Gastrocnemius medialis (tissue), 4 donors: Measurements from ENCODE around the gene PTGDR2. TPM values are rescaled to one million over a fixed set of nuclear protein-coding genes. Genes with fewer than 3 reads are reported as not detected.

ENCODE experiments used
- ATAC-seq, 2 donors: fragments of 150-250 bp; one replicate each; pipeline ENCODE4 v1.9.1; 2016
- DNase-seq, 2 donors: peaks; one replicate each; pipeline ENCODE4 v3.0.0-alpha.2; 2019
- H3K27ac ChIP-seq, 4 donors: fragments of 200-600 bp; sonication (generic); 1 replicate in 1 of 4; 2 replicates in 3 of 4; pipeline ENCODE4 v1.5.1; 2016 to 2018; ENCODE audit warnings: mild to moderate bottlenecking in 2 of 4, moderate library complexity in 1 of 4
- H3K27me3 ChIP-seq, 3 donors: fragments of 200-600 bp; sonication (generic) in 2 of 3; 1 replicate in 1 of 3; 2 replicates in 2 of 3; pipeline versions ENCODE4 v1.5.1 to v1.6.0; 2016 to 2019; ENCODE audit warnings: mild to moderate bottlenecking in 1 of 3, moderate library complexity in 1 of 3
- H3K36me3 ChIP-seq, 2 donors: fragments of 200-600 bp; sonication (generic) in 1 of 2; one replicate each; pipeline ENCODE4 v1.5.1; 2017 to 2018
- H3K4me1 ChIP-seq, 2 donors: fragments of 200-600 bp; sonication (generic) in 1 of 2; one replicate each; pipeline ENCODE4 v1.5.1; 2016 to 2017; ENCODE audit warnings: mild to moderate bottlenecking in 2 of 2
- H3K4me3 ChIP-seq, 4 donors: fragments of 200-600 bp; sonication (generic) in 3 of 4; 1 replicate in 1 of 4; 2 replicates in 3 of 4; pipeline ENCODE4 v1.5.1; 2016 to 2019; ENCODE audit warnings: mild to moderate bottlenecking in 2 of 4
- H3K9me3 ChIP-seq, 3 donors: fragments of 200-600 bp; sonication (generic) in 2 of 3; 1 replicate in 1 of 3; 2 replicates in 2 of 3; pipeline ENCODE4 v1.5.1; 2016 to 2019
- CTCF ChIP-seq, 5 experiments: fragments of 450-650 bp in 3 of 5; fragments of 200-600 bp in 2 of 5; sonication (generic) in 2 of 5; IDR thresholded peaks in 4 of 5; conservative IDR thresholded peaks in 1 of 5; 1 replicate in 4 of 5; 2 replicates in 1 of 5; pipeline ENCODE4 v1.5.1; 2016 to 2019; ENCODE audit warnings: antibody characterized with exemption in 5 of 5, mild to moderate bottlenecking in 3 of 5, moderate library complexity in 3 of 5
- POLR2A ChIP-seq, 2 donors: fragments of 450-650 bp; IDR thresholded peaks; one replicate each; pipeline ENCODE4 v1.6.1; 2017; ENCODE audit warnings: antibody characterized with exemption in 2 of 2, mild to moderate bottlenecking in 2 of 2, moderate library complexity in 2 of 2
- in situ Hi-C, 4 donors: fragments of 200-750 bp; cut with MboI; loops; one replicate each; pipeline versions ENCODE4 v1.15.0 to v1.8.0; 2017; ENCODE audit warnings: low sequenced_read_pairs in 4 of 4
- intact Hi-C: fragments of 100-400 bp; cut with DNase I; formaldehyde crosslinking; loops from one replicate; pipeline ENCODE4 v1.15.1; 2023; ENCODE audit warnings: low total_unique reads
- total RNA-seq, 4 donors: library from RNA; depleted of rRNA; stranded (reverse); fragments of >200 nt; gene quantifications; one replicate each; pipeline versions ENCODE4 v1.1.0 to v1.2.3, GENCODE V29; 2016

PTGDR2 gene
- total RNA-seq, 4 donors from 2014 or later, result 0.40 to 4.3 (median 1.3) TPM

- H3K27ac ChIP-seq, result peak overlapping the region in 2 of 4 donors; percentile 3 to 23
- TF ChIP-seq POLR2A (IDR thresholded peaks at IDR 0.05), result no peak
- no peaks in the 10 kb centered on the region for H3K27me3 ChIP-seq
- no peaks in the 10 kb centered on the region for H3K4me1 ChIP-seq
- DNase-seq (no peak), ATAC-seq (no peak)
- peaks cover 0 to 58% of the 10 kb centered on the region in 2 donors for H3K36me3 ChIP-seq
- in situ Hi-C loops (loop anchor here in 1 of 4 donors (5.0 kb wide), 1 partner anchor 49 kb away; the partner anchor contains the start of gene CCDC86), intact Hi-C loops (no loop called here)
- no peak overlapping the region for H3K4me3 ChIP-seq
- no peaks in the 10 kb centered on the region for H3K9me3 ChIP-seq
These were observed 35.5 kb upstream of the PTGDR2 start for GRCh38 chr11:60891103-60891741.

GRCh38 chr11:60890696-60891095 lies 34.9 kb upstream of the PTGDR2 start:
- Histone ChIP-seq H3K27ac (peak overlapping the region in 1 of 4 donors; percentile 3), H3K27me3 (no peaks in the 10 kb centered on the region), H3K4me1 (no peaks in the 10 kb centered on the region), H3K9me3 (no peaks in the 10 kb centered on the region), H3K4me3 (no peak overlapping the region), H3K36me3 (peaks cover 0 to 53% of the 10 kb centered on the region in 2 donors)
- intact Hi-C loops (no loop called here), in situ Hi-C loops (loop anchor here in 1 of 4 donors (5.0 kb wide), 1 partner anchor 48 kb away; the partner anchor contains the start of gene CCDC86)
- DNase-seq (no peak), ATAC-seq (no peak)
- TF ChIP-seq POLR2A (IDR thresholded peaks at IDR 0.05) (no peak), CTCF (IDR thresholded peaks at IDR 0.05 in 4 of 5, conservative IDR thresholded peaks at IDR 0.05 in 1 of 5) (no peak)

GRCh38 chr11:60889869-60890311 lies 34.1 kb upstream of the PTGDR2 start:
- H3K27me3 ChIP-seq, result no peaks in the 10 kb centered on the region
- peaks cover 0 to 47% of the 10 kb centered on the region in 2 donors for H3K36me3 ChIP-seq
- no peaks in the 10 kb centered on the region for H3K9me3 ChIP-seq
- TF ChIP-seq CTCF (IDR thresholded peaks at IDR 0.05 in 4 of 5, conservative IDR thresholded peaks at IDR 0.05 in 1 of 5) (no peak), POLR2A (IDR thresholded peaks at IDR 0.05) (no peak)
- no peak overlapping the region for H3K4me3 ChIP-seq
- in situ Hi-C loops, result loop anchor here in 1 of 4 donors (5.0 kb wide), 1 partner anchor 48 kb away; the partner anchor contains the start of gene CCDC86
- no peak for DNase-seq
- no peak for ATAC-seq
- no peaks in the 10 kb centered on the region for H3K4me1 ChIP-seq
- intact Hi-C loops, result no loop called here
- H3K27ac ChIP-seq, result no peak overlapping the region

DNA sequence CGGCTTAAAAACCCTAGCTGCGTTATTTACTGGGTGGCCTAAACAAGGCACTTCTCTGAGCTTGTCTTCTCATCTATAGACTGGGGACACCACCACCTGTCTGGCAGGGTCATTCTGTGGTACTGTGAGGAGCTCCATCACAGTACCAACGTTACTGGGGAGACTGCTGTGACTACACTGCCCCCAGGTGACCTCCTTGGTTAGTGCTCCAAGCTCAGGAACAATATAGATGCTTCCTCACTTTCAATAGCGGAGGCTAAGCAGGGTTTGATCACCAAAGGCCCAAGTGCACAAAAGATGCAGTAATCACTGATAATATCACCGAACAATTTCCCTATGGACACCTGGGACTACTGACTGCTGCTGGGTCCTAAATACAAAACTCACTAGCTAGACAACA lies 31.8 kb upstream of the PTGDR2 start:
- DNase-seq (no peak), ATAC-seq (peak; percentile 54 to 86)
- Histone ChIP-seq H3K9me3 (no peaks in the 10 kb centered on the region), H3K4me1 (no peaks in the 10 kb centered on the region), H3K27ac (no peak overlapping the region), H3K4me3 (no peak overlapping the region), H3K27me3 (no peaks in the 10 kb centered on the region), H3K36me3 (peaks cover 0 to 24% of the 10 kb centered on the region in 2 donors)
- intact Hi-C loops, result loop anchor here (1.0 to 2.0 kb wide), 2 partner anchors 56 to 113 kb away; no protein-coding TSS in a partner anchor
- in situ Hi-C loops, result no loop called here
- no peak for TF ChIP-seq POLR2A (IDR thresholded peaks at IDR 0.05)
- peak; percentile 22 to 51 (median 46) for TF ChIP-seq CTCF (IDR thresholded peaks at IDR 0.05 in 4 of 5, conservative IDR thresholded peaks at IDR 0.05 in 1 of 5)

DNA sequence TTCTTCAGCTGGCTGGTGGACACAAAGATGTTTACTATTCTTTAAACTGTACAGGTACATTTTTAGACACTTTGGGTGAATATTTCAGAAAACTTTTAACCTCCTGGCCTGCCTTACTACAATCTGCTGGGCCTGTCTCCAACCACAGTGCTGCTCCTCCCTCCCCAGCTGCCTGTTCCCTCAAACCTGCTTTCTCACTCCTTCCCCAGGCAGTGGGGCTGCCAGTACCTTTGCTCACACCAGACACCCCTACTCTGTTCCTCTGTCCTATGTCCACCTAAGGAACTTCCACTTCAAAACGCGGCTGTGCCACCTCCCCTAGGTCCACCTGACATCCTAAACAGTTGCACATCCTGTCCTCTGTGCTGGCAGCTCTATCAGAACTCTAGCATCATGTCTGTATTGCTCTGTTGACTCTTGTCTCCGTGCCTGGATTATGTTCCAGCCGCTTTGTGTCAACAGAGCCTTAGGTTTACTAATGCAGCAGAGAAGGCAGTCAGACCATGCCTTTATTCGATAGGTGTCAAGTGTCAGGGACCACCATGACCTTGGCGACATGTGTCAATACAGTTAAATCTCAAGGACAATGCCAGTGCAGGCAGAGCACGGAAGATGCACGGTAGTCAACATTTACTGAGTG lies 25.0 kb upstream of the PTGDR2 start:
- peak overlapping the region in 1 of 4 donors; percentile 78 for H3K27ac ChIP-seq
- DNase-seq (no peak), ATAC-seq (peak in 1 of 2 donors; percentile 67)
- H3K36me3 ChIP-seq, result no peaks in the 10 kb centered on the region
- TF ChIP-seq POLR2A (IDR thresholded peaks at IDR 0.05) (no peak), CTCF (IDR thresholded peaks at IDR 0.05 in 4 of 5, conservative IDR thresholded peaks at IDR 0.05 in 1 of 5) (no peak)
- peaks cover 25 to 33% of the 10 kb centered on the region in 2 donors for H3K4me1 ChIP-seq
- no peaks in the 10 kb centered on the region for H3K27me3 ChIP-seq
- no peak overlapping the region for H3K4me3 ChIP-seq
- intact Hi-C loops, result no loop called here
- H3K9me3 ChIP-seq, result no peaks in the 10 kb centered on the region
- in situ Hi-C loops, result no loop called here
